Activated naive CD4-positive, alpha-beta T cell treated with anti-CD3 and anti-CD28 coated beads, Interleukin-2, amount 50 U/mL, for 72 hours (primary cell): ENCODE measurements around the gene TNFAIP8. TPM values are rescaled to one million over a fixed set of nuclear protein-coding genes. Genes with fewer than 3 reads are reported as not detected.
"Not testable (repeated sequence)": the region's sequence is repeated elsewhere in the genome, so short reads cannot be mapped to it uniquely, and the experiment has no call there.

Source experiments
- ATAC-seq, 2 donors: fragments of 150-1000 bp; cut with Tn5 transposase; 2 replicates each; pipeline ENCODE4 v1.10.0; 2021; ENCODE audit warnings: mild to moderate bottlenecking in 2 of 2, moderate library complexity in 2 of 2
- DNase-seq, 2 donors: peaks; one replicate each; pipeline ENCODE4 v3.0.0; 2021 to 2022; ENCODE audit warnings: low spot score in 2 of 2
- H3K27ac Mint-ChIP-seq, 2 donors: one replicate each; pipeline ENCODE4 v1.8.0; 2022; ENCODE audit warnings: mild to moderate bottlenecking in 2 of 2, mixed read lengths in 2 of 2
- H3K36me3 Mint-ChIP-seq, 2 donors: one replicate each; pipeline ENCODE4 v1.8.0; 2022; ENCODE audit warnings: mixed read lengths in 2 of 2
- H3K9me3 Mint-ChIP-seq, 2 donors: one replicate each; pipeline ENCODE4 v1.8.0; 2022; ENCODE audit warnings: mixed read lengths in 2 of 2
- total RNA-seq, 2 donors: library from RNA; stranded (reverse); gene quantifications; one replicate each; pipeline ENCODE4 v1.2.3, GENCODE V29; 2022

The TNFAIP8 gene
- total RNA-seq, 2 donors from 2014 or later: 110 to 146 TPM

GRCh38 chr5:119437785-119438586 lies 82.2 kb downstream of the TNFAIP8 start:
- H3K36me3 Mint-ChIP-seq, H3K9me3 Mint-ChIP-seq, ATAC-seq, DNase-seq: not testable (repeated sequence)
- peak overlapping the region in 1 of 2 donors; percentile 37 for H3K27ac Mint-ChIP-seq

GRCh38 chr5:119438587-119438917 lies 82.7 kb downstream of the TNFAIP8 start:
- not testable (repeated sequence) for H3K36me3 Mint-ChIP-seq, H3K9me3 Mint-ChIP-seq, ATAC-seq, DNase-seq
- peak overlapping the region in 1 of 2 donors; percentile 76 for H3K27ac Mint-ChIP-seq

GRCh38 chr5:119439140-119439631 lies 83.4 kb downstream of the TNFAIP8 start:
- peaks cover 5 to 6% of the 10 kb centered on the region in 2 donors for H3K36me3 Mint-ChIP-seq
- peaks cover 0 to 5% of the 10 kb centered on the region in 2 donors for H3K9me3 Mint-ChIP-seq
- DNase-seq (no peak), ATAC-seq (peak in 1 of 2 donors; percentile 13)
- H3K27ac Mint-ChIP-seq: peak overlapping the region in 1 of 2 donors; percentile 76

GRCh38 chr5:119439632-119440031 lies 83.8 kb downstream of the TNFAIP8 start:
- not testable (repeated sequence) for H3K27ac Mint-ChIP-seq, DNase-seq, H3K36me3 Mint-ChIP-seq, H3K9me3 Mint-ChIP-seq, ATAC-seq

- ATAC-seq, DNase-seq, H3K36me3 Mint-ChIP-seq, H3K27ac Mint-ChIP-seq, H3K9me3 Mint-ChIP-seq: not testable (repeated sequence)
Observed at GRCh38 chr5:119444643-119445042, 88.8 kb downstream of the TNFAIP8 start.

GRCh38 chr5:119445544-119445943 lies 89.7 kb downstream of the TNFAIP8 start:
- ATAC-seq (no peak), DNase-seq (no peak)
- Mint-ChIP-seq H3K27ac (no peak overlapping the region), H3K36me3 (peaks cover 0 to 6% of the 10 kb centered on the region in 2 donors), H3K9me3 (peaks cover 0 to 5% of the 10 kb centered on the region in 2 donors)

Other genes with a start within 250 kb of the TNFAIP8 start
- 10 to 100 TPM; 49.7 to 85.1 TPM for gene HSD17B4, start 96.5 kb downstream of the TNFAIP8 start, total RNA-seq